PC-9 (cell line): ENCODE data around the gene PKN2.

Source experiments
- EZH2 ChIP-seq: fragments of 200-600 bp; sonication (generic); IDR thresholded peaks from 2 replicates; pipeline ENCODE4 v1.8.0; 2017; ENCODE audit warnings: antibody characterized with exemption, low read depth
- TF ChIP-seq, protein P1 (sequence below): fragments of 200-600 bp; sonication (generic); conservative IDR thresholded peaks from 2 replicates; pipeline ENCODE4 v1.6.1; 2017; ENCODE audit warnings: mixed run types, antibody characterized with exemption, mild to moderate bottlenecking, moderate library complexity

GRCh38 chr1:88744142-88744541, 60.1 kb downstream of the PKN2 start:
- TF ChIP-seq, protein P1, sequence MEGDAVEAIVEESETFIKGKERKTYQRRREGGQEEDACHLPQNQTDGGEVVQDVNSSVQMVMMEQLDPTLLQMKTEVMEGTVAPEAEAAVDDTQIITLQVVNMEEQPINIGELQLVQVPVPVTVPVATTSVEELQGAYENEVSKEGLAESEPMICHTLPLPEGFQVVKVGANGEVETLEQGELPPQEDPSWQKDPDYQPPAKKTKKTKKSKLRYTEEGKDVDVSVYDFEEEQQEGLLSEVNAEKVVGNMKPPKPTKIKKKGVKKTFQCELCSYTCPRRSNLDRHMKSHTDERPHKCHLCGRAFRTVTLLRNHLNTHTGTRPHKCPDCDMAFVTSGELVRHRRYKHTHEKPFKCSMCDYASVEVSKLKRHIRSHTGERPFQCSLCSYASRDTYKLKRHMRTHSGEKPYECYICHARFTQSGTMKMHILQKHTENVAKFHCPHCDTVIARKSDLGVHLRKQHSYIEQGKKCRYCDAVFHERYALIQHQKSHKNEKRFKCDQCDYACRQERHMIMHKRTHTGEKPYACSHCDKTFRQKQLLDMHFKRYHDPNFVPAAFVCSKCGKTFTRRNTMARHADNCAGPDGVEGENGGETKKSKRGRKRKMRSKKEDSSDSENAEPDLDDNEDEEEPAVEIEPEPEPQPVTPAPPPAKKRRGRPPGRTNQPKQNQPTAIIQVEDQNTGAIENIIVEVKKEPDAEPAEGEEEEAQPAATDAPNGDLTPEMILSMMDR, result no peak
- no peak for TF ChIP-seq EZH2
